ENCODE data around the gene PGA4.
A peak's percentile ranks its signal among the peaks of the same experiment; 100 is the strongest.
"Not testable (repeated sequence)": the region's sequence is repeated elsewhere in the genome, so short reads cannot be mapped to it uniquely, and the experiment has no call there.

The PGA4 gene

GRCh38 chr11:61222047-61222446, at the start of gene PGA4:
Gene PGA4, plus strand, starts transcription at chr11:61222347. Its CDS starts 54 bp downstream, at chr11:61222401.
- DNase-seq; intact Hi-C loops (cut with DNase I): not testable (repeated sequence)

- no peak for DNase-seq
- intact Hi-C loops (cut with DNase I): no loop called here
These were observed 49.8 kb upstream of the PGA4 start for GRCh38 chr11:61172356-61172755.

DNA sequence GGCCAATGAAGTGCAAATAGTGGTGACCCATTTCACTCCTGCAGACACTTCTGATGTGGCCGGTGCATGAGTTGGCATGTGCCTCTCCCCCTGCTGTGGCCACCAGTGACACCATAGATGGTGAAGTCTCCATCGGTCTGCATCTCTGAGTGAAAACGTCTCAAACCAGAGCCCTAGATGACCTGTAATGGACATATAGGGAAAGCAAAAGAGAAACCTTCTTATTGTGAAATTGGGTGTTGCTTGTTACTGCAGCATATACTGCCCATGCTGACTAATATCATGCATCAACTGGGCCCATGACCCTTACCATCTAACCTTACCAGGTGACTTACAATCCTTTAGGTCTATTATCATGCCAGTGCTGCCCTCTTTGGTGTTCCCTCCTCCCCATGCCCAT, 49.3 kb upstream of the PGA4 start:
- intact Hi-C loops (cut with DNase I): no loop called here
- DNase-seq: no peak

DNA sequence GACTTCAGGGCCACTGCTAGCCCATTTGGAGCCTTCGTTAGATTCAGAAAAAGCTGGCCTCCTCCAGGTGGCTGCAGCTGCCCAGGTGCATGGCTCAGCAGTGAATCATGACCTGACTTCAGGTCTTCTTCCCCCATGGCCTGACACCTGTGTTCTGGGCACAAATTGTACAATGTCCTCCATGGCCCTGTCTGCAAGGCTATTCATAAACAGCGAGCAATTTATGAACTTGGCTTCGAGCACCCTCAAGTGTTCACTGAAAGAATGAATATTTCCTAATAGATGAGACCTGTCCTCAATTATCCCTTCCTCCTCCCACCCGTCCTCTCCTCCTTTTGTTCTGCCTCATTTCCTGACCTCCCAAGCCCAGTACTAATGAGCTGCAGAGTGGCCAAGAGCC, 48.7 kb upstream of the PGA4 start:
- intact Hi-C loops (cut with DNase I): no loop called here

DNA sequence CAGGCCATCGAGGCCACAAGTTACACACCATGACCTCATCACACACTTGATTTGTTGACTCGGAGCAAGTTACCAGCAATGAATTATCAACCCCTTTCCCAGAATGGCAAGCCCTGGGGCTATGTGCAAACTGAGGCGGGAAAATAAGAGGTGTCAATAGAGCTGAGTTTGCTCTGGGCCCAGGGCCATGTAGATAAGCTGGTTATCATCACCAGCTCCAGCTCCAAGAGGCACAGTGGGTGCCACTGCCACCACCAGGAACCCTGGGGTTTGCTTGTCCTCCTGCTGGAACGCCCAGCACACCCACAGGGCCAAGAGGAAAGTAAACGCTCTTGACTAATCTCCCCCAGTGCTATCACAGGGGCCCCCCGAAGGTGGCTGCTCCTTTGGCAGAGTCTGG, 47.9 kb upstream of the PGA4 start:
- DNase-seq: no peak
- intact Hi-C loops (cut with DNase I): no loop called here

More for the DNA sequence above, 48.7 kb upstream of the PGA4 start:
- no peak for DNase-seq

DNA sequence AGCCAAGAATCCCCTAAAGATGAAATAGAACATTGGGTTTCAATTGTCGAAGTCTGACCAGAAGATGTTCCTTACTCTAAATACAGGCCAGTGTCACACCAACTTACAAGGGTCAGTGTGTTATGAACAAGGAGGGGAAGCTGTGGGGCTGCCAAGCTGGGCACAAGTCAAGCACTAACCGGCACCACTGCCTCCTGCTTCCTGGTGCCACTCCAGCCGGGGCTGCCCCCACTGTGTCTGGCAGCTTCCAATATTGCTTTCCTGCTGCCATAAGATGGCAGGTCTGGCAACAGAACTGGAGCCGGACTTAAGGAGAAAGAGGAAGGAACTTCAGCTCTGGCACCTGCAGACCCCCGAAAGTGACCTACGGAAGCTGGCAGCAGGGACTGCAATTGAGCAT, 47.2 kb upstream of the PGA4 start:
- intact Hi-C loops (cut with DNase I): no loop called here
- no peak for DNase-seq

DNA sequence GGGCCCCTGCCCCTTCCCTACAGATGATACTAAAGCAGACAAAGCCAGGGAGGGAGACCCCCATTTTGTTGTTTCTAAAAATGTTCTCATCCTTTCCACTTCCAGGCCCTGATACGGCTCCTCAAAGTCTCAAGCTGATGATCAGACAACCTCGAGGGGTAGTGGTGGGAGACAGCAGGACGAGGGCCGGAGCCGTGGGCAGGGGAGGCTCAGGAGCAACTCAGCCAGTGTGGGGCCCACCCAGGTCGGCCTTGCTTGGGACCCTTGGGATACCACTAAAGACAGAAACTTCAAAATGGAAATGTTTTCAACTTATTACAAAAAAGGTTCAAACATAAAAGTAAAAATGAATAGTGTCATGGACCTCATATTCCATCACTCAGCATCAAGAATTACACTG, 45.7 kb upstream of the PGA4 start:
- DNase-seq: no peak
- intact Hi-C loops (cut with DNase I): no loop called here

DNA sequence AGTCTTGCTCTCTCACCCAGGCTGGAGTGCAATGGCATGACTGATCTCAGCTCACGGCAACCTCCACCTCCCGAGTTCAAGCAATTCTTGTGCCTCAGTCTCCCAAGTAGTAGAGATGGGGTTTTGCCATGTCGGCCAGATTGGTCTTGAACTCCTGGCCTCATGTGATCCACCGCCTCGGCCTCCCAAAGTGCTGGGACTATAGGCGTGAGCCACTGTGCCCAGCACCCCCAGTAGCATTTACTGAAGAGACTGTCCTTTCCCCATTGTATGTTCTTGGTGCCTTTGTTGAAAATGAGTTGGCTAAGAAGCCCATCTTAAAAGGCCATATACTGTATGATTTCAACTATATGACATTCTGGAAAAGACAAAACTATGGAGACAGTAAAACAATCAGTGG, 41.9 kb upstream of the PGA4 start:
- intact Hi-C loops (cut with DNase I); DNase-seq: not testable (repeated sequence)

GRCh38 chr11:61181489-61181888, 40.7 kb upstream of the PGA4 start:
- DNase-seq: no peak
- intact Hi-C loops (cut with DNase I): no loop called here

DNA sequence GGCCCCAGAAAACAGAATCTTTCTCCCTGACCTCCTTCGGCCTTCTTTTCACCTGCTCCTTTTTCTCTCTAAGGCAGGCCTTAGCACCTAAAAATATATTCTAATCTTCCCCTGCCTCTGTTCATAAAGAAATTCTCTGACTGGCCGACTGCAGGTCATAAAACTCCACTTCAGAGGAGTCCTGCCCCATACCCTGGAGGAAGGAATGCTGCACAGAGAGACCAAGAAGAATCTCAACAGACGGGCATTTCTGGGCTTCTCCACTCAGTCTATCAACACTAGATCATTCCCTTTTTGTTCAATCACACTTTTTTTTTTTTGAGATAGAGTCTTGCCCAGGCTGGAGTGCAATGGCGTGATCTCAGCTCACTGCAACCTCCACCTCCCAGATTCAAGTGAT, 38.5 kb upstream of the PGA4 start:
- intact Hi-C loops (cut with DNase I): no loop called here
- DNase-seq: no peak

GRCh38 chr11:61186504-61186903, 35.6 kb upstream of the PGA4 start:
- intact Hi-C loops (cut with DNase I): loop anchor here (2.0 to 5.0 kb wide), 2 partner anchors 56 to 354 kb away; no protein-coding TSS in a partner anchor
- DNase-seq: no peak

- DNase-seq: peak in 8 of 10 donors; percentile 15 to 90 (median 74)
- intact Hi-C loops (cut with DNase I): loop anchor here (2.0 to 5.0 kb wide), 2 partner anchors 57 to 355 kb away; no protein-coding TSS in a partner anchor
These were observed 34.5 kb upstream of the PGA4 start for GRCh38 chr11:61187505-61188130.

DNA sequence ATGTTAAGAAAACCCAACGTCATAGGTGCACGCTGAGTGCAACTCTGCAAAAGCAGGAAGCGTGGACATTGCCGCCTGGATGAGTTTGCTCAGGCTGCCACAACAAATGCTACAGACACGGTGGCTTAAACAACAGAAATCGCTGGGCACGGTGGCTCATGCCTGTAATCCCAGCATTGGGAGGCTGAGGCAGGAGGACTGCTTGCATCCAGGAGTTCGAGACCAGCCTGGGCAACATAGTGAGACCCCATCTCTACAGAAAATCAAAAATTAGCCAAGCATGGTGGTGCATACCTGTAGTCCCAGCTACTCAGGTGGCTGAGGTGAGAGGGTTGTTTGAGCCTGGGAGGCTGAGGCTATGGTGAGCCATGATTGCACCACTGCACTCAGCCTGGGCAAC, 32.2 kb upstream of the PGA4 start:
- intact Hi-C loops (cut with DNase I): loop anchor here (5.0 kb wide), 1 partner anchor 358 kb away; no protein-coding TSS in a partner anchor
- DNase-seq: no peak

GRCh38 chr11:61193596-61193995, 28.6 kb upstream of the PGA4 start:
- intact Hi-C loops (cut with DNase I): no loop called here
- DNase-seq: no peak

- no peak for DNase-seq
- intact Hi-C loops (cut with DNase I): no loop called here
These were observed 27.9 kb upstream of the PGA4 start for GRCh38 chr11:61194169-61194671.

DNA sequence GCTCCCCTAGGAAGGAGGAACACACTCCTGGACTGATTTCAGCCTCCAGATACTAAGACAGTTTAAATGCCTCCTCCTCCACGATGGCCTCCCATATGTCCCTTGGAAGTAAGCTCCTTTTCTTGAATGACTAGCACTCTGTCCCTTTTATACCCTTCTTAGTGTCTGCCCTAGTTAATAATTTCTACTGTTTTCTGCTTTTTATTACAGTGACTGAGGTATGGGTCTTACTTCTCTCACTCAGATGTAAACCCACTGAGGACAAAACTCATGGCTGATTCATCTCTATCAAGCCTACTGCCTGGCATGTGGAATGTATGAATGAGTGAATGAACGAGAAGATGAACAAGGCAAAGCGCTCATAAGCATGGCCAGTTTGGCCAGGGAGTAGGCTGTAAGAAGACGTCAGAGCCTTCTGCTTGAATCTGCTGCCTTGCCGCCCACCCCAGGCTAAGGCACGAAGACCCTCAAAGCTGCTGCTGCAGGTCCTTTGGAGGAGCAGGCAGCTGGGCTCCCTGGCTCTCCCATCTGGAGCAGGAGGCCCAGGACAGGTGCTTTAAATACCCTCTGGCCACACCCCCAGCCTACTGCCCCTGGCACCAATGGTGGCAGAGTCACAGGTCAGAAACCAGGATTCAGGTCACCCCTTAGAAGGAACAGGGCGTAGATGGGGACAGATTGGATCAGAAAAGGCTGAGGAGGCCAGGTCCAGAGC, 27.0 kb upstream of the PGA4 start:
- intact Hi-C loops (cut with DNase I): no loop called here
- DNase-seq: no peak

DNA sequence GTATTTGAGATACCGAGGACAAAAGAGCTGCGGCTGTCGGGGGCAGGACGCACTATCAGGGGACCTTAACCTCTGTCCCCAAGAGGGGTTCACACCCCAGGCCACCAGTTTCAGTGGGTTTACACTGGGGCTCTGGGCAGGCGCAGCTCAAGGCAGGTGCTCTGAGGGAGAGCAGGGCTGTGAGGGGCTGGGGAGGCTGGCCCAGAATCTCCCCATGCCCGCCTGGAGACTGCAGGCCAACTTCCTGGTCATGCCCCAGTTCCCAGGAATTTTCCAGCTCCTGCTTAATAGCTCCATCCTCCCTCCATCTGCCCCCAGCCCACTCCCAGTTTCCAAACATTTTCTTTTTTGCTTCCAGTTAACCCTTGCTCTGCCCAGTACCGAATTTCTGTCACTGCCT, 26.4 kb upstream of the PGA4 start:
- intact Hi-C loops (cut with DNase I): no loop called here
- DNase-seq: no peak

DNA sequence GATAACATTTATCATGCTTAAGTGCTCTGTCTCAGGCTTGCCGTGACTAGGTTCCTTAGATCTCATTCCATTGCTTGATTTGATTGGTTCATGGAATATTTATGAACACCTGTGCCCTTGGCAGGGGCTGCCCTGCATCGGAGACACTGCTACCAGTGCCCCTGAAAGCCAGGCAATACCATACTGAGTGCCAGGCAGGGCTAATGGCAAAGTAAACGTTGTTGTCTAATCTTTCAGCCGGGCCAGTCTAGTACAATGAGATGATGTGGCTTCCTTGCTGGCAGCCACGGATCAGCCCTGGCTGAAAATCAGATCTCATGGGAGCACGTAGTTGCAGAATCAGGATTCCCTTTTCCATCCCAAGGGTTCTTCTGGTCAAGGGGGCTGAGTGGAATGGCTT, 23.8 kb upstream of the PGA4 start:
- no peak for DNase-seq
- intact Hi-C loops (cut with DNase I): no loop called here

GRCh38 chr11:61198948-61199523, 23.1 kb upstream of the PGA4 start:
- intact Hi-C loops (cut with DNase I): no loop called here
- DNase-seq: no peak

DNA sequence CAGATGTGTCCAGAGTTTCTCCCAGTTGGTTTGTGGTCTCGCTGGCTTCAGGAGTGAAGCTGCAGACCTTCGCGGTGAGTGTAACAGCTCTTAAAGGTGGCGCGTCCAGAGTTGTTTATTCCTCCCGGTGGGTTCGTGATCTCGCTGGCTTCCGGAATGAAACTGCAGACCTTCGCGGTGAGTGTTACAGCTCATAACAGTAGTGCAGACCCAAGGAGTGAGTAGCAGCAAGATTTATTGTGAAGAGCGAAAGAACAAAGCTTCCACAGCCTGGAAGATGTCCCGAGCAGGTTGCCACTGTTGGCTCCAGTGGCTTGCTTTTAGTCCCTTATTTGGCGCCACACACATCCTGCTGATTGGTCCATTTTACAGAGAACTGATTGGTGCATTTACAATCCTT, 20.7 kb upstream of the PGA4 start:
- intact Hi-C loops (cut with DNase I): no loop called here
- DNase-seq: no peak

- intact Hi-C loops (cut with DNase I): not testable (repeated sequence)
- peak in 2 of 10 donors; percentile 8 to 41 for DNase-seq
These were observed 19.0 kb upstream of the PGA4 start, which contains the start of gene PGA3 for GRCh38 chr11:61202950-61203746. Gene PGA3, plus strand, starts transcription at chr11:61203515. Its CDS starts 50 bp downstream, at chr11:61203565.
